ENCODE measurements around the gene UBASH3B.
"Not testable (repeated sequence)": the region's sequence is repeated elsewhere in the genome, so short reads cannot be mapped to it uniquely, and the experiment has no call there.

The UBASH3B gene

GRCh38 chr11:122850076-122850631, 194.6 kb downstream of the UBASH3B start:
- DNase-seq (ENCODE audit: low read depth, low spot score): peak; percentile 54

- no peak for DNase-seq (ENCODE audit: low read depth, low spot score)
These were observed 195.9 kb downstream of the UBASH3B start for GRCh38 chr11:122851366-122851966.

- DNase-seq (ENCODE audit: low read depth, low spot score): no peak
These were observed 196.7 kb downstream of the UBASH3B start for GRCh38 chr11:122852074-122852795.

GRCh38 chr11:122852796-122853160, 197.3 kb downstream of the UBASH3B start:
- no peak for DNase-seq (ENCODE audit: low read depth, low spot score)

GRCh38 chr11:122853261-122853660, 197.7 kb downstream of the UBASH3B start:
- DNase-seq (ENCODE audit: low read depth, low spot score): no peak

- no peak for DNase-seq (ENCODE audit: low read depth, low spot score)
These were observed 198.5 kb downstream of the UBASH3B start for GRCh38 chr11:122853971-122854446.

- DNase-seq (ENCODE audit: low read depth, low spot score): no peak
These were observed 206.1 kb downstream of the UBASH3B start for GRCh38 chr11:122861631-122862030.

GRCh38 chr11:122862091-122862490, 206.6 kb downstream of the UBASH3B start:
- no peak for DNase-seq (ENCODE audit: low read depth, low spot score)

- DNase-seq (ENCODE audit: low read depth, low spot score): not testable (repeated sequence)
These were observed 207.6 kb downstream of the UBASH3B start for GRCh38 chr11:122863154-122863553.

GRCh38 chr11:122863704-122864326, 208.3 kb downstream of the UBASH3B start:
- no peak for DNase-seq (ENCODE audit: low read depth, low spot score)

Measured in activated naive CD8-positive, alpha-beta T cell treated with anti-CD3 and anti-CD28 coated beads, Interleukin-2, amount 50 U/mL, for 16 hours (primary cell).